ENCODE results near the gene ARL5B.
"Not testable (repeated sequence)": the region's sequence is repeated elsewhere in the genome, so short reads cannot be mapped to it uniquely, and the experiment has no call there.

ARL5B gene, protein sequence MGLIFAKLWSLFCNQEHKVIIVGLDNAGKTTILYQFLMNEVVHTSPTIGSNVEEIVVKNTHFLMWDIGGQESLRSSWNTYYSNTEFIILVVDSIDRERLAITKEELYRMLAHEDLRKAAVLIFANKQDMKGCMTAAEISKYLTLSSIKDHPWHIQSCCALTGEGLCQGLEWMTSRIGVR

DNA sequence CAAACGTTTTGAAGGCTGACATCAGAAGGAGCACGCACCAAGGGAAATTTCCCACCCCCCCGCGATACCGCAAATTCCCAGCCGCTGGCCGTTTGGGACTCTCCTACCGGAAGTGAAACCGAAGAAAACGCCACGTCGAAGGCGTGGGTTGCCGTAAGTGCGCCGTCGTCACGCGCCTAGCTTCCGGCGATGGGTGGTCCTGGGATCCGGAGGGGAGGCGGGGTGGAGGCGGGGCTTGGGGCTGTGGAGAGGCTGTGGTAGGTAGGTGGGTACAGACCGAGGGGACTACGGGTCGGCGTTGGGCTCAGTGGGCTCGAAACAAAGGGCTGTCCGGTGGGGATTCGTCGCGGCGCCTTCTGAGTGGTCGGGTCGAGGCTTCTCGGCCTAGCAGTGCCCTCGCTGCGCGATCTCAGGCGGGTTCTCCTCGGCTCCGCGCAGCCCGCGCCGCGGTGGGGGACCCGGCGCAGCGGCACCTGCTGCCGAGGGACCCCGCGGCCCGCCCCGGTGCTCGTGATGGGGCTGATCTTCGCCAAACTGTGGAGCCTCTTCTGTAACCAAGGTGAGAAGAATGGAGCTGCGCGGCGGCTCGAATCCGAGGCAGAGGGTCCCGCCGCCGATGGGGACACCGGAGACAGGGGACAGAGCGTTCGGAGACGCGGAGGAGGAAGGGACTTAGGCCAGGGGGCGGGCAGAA is at the start of gene ARL5B:
Gene ARL5B, plus strand, starts transcription at position 307 of the 694 bp plus-strand sequence. Its CDS starts 207 bp downstream, at position 514.
- peak; percentile 96 to 97 for DNase-seq

DNA sequence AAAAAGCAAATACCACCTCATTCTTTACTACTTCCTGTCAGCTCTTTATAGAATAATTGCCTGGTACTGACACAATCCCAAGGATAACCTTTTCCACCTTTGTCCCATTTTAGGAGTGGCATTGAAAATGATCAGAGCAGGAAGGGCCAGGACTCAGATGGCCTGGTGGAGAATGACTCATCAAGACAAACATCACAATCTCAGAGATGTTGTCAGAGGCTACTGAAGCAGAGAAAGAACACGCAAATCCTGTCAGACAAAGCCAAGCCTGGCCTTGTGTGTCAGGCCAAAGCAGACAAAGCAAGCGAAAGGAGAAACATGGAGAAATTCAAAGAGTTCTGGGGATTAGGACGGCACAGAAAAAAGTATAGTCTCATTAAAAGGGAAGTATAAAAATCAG is 48.7 kb upstream of the ARL5B start:
- no peak for DNase-seq

DNA sequence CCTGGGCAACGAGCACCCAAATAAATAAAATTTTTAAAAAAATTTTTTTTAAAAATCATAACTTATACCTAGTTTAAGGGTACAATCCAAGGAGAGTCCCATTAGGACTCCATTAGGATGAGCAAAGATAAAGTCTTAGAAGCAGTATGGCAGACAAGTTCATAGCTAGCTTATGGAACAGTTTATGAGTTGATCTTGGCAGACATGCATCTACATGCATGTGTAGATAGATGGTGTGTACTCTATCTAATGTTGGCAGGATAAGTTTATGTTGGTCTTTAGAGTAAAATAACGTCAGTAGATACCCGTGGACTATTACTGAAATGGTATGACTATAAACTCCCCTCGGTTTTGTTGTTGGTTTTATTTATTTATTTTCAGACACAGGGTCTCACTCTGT is 48.1 kb upstream of the ARL5B start:
- DNase-seq, result no peak

DNA sequence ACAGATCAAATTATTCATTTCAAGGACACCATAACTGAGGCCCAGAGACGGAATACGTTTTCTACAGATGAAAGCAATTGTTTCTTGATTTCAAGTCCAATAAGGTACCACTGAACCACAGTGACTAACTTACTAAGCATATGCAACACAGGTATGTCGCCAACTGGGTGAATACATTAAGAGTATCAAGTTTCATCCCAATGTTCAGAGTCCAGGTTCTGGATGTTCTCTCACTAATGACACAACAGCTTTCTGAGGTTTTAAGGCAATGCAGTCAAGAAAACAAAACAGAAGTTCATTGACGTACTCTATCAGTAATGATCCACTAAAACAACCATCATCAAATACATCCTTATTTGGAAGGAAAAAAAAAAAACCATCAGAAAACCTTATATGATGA is 43.6 kb upstream of the ARL5B start:
- DNase-seq, result no peak

DNA sequence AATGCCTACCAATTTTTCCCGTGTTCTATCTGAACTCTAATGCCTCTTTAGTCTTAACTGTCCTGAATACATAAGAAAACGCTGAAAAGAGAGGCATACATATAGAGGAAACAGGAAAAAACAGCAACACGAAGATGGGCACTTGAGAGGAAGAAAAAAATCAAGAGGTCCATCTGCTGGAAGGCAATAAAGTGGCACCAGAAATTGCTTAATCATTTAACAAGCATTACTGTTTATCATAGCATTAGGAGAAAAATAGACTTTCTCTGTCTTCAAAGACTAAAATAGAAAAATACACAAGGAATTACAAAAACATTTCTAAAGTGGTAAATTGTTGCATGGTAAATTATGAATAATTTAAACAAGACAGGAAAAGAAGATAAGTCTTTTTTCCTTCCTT is 42.9 kb upstream of the ARL5B start:
- DNase-seq, result no peak

DNA sequence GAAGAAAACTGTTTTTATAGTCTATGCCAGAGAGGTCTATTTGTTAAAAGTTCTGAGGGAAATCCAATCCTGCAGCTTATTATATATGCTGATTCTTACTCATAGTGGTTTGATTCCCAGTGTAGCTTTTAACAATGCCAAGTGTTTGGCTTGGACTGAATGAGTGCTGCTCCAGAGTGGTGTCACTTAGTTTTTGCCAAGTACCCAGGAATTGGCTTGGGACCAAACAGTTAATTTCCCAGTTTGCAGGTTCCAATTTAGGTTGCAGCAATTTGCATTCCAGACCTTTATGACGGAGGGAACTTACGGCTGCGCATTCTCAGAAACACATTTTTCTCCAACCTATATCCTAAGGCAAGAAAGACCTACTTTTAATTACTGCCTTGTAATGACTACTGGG is 40.2 kb upstream of the ARL5B start:
- no peak for DNase-seq

DNA sequence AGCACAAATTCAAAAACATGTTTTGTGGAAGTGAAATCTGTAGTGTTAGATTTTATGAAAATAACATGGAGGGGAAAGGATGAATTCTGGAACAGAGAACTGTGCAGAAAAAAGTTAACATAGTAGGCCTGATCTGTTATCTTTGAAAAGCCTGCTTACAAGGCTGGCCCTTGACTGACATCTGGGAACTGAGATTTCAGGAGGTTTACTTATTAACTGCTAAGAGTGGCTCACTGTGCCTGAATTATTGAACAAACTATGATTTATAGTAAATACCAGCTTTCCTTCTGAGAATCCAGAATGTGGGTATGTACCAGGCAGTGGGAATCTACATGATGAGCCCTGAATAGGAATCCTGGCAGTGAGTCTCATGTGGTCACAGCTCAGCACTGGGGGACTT is 38.4 kb upstream of the ARL5B start:
- no peak for DNase-seq

DNA sequence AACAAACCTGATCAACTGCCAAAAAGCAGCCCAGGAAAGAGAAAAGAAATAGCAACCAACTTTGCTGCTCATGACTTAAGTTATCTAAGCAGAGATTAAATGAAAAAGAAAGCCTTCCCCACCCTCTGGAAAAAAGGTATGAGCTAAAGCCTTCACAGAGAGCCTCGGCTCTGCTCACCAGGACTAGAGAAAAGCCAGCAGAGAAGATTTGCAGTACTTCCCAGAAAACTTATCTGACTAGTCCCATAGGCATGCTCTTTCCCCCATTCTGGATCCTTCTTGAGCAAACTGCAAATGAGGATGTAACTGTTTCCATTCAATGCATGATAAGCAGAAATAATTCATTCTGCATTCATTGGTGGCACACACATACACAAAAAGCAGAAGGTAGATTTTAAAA is 35.6 kb upstream of the ARL5B start:
- DNase-seq, result not testable (repeated sequence)

DNA sequence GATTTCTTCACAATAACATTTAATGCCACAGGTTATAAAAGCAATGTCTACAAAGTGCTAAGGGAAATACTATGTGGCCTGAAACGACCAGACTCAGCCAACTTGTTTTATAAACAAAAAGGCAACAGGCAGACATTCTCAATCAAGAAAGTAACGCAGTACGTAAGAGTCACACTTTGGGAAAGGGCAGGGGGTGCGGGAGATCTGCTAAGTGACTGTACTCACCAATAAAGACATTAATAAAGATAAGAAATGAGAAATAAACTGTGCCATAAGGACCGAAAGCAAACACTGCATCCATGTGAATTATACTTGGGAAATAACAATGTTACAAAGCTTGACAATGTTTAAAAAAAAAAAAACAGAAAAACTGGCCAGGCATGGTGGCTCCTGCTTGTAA is 33.3 kb upstream of the ARL5B start:
- no peak for DNase-seq

DNA sequence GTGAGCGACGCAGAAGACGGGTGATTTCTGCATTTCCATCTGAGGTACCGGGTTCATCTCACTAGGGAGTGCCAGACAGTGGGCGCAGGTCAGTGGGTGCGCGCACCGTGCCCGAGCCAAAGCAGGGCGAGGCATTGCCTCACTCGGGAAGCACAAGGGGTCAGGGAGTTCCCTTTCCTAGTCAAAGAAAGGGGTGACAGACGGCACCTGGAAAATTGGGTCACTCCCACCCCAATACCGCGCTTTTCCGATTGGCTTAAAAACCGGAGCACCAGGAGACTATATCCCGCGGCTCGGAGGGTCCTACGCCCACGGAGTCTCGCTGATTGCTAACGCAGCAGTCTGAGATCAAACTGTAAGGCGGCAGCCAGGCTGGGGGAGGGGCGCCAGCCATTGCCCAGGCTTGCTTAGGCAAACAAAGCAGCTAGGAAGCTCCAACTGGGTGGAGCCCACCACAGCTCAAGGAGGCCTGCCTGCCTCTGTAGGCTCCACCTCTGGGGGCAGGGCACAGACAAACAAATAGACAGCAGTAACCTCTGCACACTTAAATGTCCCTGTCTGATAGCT is 31.7 kb upstream of the ARL5B start:
- DNase-seq, result peak; percentile 59 to 69

DNA sequence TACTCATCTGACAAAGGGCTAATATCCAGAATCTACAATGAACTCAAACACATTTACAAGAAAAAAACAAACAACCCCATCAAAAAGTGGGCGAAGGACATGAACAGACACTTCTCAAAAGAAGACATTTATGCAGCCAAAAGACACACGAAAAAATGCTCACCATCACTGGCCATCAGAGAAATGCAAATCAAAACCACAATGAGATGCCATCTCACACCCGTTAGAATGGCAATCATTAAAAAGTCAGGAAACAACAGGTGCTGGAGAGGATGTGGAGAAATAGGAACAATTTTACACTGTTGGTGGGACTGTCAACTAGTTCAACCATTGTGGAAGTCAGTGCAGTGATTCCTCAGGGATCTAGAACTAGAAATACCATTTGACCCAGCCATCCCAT is 26.7 kb upstream of the ARL5B start:
- DNase-seq, result not testable (repeated sequence)

DNA sequence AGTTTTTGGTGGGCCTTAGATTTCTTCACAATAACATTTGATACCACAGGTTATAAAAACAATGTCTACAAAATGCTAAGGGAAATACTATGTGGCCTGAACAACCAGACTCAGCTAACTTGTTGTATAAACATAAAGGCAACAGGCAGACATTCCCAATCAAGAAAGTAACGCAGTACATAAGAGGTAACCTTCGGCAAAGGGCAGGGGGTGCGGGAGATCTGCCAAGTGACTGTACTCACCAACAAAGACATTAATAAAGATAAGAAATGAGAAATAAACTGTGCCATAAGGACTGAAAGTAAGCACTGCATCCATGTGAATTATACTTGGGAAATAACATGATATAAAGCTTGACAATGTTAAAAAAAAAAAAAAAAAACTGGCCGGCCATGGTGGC is 23.2 kb upstream of the ARL5B start:
- no peak for DNase-seq

DNA sequence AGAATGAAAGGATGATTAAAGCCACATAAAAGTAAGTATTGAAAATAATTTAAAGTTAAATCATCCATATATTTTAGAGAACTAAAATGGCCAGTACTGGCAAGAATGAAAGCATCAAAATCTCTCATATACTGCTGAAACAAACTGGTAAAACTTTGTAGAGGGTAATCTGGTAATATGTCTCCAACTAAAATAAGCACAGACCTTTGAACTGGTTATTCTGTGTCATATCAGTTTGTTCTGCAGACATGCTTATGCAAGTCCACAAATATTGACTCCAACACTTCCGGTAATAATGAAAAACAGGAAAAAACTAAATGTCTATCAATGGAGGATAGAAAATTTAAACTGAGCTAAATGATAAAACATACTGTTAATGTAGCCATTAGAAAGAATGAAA is 21.8 kb upstream of the ARL5B start:
- not testable (repeated sequence) for DNase-seq

DNA sequence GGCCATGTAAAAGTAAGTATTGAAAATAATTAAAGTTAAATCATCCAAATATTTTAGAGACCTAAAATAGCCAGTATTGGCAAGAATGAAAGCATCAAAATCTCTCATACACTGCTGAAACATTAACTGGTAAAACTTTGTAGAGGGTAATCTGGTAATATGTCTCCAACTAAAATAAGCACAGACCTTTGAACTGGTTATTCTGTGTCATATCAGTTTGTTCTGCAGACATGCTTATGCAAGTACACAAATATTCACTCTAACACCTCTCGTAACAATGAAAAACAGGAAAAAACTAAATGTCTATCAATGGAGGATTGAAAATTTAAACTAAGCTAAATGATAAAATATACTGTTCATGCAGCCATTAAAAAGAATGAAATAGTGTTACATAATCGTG is 19.5 kb upstream of the ARL5B start:
- DNase-seq, result not testable (repeated sequence)

DNA sequence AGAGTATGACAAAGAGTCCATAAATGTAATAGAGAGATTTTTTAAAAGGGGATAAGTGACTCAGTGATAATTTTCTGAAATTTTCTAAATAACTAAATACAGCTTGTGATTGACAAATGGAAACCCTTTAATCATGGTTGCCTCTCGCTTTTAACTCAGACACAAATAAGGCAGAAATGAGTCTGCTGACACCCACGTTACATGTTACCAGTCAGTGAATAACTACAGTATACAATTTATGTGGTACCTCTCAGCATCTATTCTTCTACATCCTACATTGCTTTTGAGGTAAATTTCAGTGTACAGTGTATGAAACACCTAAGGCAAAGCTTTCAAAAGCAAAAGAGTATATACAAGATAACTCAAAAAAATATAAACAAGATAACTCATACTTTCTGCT is 12.1 kb upstream of the ARL5B start:
- no peak for DNase-seq

DNA sequence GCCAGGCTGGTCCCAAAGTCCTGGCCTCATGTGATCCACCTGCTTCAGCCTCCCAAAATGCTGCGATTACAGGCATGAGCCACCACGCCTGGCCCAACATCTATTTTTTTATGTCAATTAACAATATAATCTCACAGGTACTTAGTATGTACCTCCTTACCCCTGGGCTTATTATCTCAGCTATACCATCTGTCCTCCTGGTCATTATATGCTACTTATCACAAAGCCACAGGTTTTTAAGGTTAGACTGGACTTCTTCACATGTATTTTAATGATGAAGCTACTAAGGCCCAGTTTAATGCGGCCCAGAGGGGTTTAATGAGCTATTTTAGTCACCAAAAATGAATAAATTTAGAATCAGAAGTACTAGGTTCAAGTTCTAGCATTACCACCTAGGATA is 11.3 kb upstream of the ARL5B start:
- no peak for DNase-seq

DNA sequence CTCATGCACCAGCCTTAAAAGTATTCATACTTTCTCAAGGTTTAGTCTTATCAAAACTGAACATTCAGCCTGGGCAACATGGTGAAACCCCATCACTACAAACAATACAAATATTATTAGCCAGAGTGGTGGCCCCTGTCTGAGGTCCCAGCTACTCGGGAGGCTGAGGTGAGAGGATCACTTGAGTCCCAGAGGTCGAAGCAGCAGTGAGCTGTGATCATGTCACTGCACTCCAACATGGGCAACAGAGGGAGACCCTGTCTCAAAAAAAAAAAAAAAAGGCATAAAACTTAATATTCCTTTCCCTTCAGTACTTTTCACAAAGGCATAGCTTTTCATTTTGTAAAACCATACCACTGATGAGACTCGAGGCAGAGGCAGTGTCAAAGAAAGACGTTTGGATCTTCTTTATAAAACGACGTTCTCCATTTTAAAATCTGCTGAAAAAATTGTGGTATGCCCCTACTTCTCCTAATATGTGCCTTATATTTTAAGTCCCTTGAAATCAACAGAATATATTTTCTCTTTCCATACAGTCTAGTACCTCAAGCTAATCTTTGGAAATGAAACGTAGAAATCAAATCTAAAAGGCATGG is 9.8 kb upstream of the ARL5B start:
- DNase-seq, result no peak

DNA sequence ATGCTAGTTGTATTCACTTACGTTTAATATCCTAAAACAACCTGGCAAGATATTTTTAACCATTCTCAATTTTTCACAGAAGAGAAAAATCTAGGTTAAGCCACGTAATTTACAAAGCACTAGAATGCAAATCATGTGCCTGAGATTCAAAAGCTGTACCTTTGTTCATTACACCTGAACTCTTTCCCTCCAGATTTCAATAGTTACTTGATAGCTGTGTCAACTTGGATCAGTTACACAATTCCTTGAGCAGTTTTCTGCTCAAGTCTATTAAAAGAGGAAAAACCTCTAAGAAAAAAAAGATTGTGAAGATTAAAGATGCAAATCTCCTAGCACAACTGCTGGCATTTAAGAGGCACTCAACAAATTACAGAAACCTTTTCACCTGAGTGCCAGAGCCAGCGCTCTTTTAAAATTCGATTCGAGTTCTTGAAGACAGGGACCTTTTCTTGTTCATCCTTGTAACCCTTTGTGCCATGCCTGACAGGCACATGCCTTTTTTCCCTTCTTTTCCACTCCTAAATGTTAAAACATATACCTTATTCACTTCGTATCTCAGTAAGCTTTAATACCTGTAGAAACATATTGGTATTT is 8.7 kb upstream of the ARL5B start:
- DNase-seq, result no peak

DNA sequence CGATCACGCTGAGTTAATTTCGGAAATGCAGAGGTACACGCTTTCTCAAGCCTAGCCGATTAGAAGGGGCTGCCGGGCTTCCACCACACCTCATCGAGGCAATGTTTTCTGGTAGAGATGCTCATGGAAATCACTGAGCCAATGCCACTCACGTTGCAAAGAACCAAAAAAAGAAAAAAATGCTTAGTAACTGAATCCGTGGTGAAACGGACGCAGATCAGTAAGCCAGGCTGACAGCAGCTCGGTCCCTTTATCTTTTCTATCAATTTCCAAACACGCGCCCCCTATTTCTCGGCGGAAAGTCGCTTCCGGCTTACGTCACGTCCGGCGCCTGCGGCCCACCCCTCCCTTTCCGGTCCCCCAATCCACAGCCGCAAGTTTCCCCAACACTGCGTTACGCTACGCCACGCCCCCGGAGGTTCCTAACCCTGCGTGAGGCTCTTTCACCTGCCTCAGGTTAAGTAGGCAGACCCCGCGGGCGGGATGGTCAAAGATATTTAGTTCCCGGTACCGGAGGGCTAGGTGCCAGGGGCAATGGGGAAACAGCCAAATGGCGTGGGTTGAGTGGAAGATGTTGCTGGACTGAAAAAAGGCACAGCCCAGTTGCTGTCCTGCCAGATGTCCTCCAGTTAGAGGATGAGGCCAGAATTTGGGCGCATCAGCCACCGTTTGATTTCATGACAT is 7.8 kb upstream of the ARL5B start, which contains the start of gene NSUN6:
Gene NSUN6, minus strand, starts transcription at position 264 of the 684 bp plus-strand sequence. CDS start 384 bp downstream, outside the sequence.
- peak; percentile 92 to 93 for DNase-seq

DNA sequence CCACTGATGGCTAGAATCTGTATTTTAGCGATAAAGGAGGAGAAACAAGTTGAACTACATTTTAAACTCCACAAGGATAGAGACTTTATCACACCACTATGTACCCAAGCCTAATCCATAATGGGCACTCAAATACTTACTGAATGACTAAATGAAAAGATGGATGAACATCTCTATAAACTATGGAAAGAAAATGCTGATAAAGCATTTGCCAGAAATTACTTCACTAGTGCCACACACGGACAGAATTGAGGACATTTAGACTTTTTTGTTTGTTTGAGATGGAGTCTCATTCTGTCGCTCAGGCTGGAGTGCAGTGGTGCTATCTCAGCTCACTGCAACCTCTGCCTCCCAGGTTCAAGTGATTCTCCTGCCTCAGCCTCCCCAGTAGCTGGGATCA is 6.1 kb upstream of the ARL5B start:
- DNase-seq, result no peak

DNA sequence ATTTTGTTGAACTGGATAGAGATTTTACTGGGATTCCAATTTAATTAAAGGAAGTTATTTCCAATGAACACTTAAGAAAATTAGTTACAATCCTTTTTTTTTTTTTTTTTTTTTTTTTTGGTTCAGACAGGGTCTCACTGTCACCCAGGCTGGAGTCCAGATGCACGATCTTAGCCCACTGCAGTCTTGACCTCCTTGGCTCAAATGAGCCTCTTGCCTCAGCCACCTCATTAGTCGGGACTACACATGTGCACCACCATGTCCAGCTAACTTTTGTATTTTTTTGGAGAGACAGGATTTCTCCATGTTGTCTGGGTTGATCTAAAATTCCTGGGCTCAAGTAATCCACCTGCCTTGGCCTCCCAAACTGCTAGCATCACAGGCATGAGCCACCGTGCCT is 2.5 kb upstream of the ARL5B start:
- no peak for DNase-seq

DNA sequence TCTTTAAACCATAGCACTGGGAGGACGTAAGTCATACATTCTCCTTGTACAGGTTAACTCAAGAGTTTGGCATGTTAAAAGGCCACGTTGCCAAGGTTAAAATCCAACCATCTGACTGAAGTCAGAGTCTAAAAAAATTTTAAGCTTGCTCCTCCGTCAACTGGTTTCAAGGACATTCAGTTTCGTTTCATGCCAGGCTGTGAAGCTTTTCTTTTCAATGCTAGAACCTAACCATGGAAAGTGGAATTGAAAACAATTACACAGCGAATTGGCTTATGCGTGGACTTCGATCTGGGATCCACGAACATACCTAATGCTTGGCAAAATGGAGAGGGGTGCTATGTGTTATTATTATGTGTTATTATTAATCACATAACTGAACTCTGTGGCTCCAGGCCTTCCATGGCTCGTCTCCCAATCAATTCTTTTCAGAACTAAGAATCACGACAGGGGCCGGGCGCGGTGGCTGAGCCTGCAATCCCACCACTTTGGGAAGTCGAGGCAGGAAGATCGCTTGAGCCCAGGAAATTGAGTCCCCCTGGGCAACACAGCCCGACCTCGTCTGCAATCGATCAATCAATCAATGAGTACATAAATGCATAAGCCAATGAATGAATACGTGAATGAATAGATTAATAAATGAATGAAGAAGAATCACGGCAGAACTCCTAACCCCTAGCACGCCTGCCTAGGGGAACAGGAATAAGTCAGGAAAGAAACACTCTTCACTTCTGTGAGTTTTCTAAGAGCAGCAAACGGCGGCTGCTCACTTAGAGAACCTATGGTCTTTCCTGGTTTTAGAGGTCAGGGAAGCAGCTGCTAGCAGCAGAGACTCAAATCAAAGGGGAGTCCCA is 733 bp upstream of the ARL5B start:
- peak; percentile 7 to 21 for DNase-seq
